ENCODE data around the gene GPR162. TPM values are rescaled to one million over a fixed set of nuclear protein-coding genes. Genes with fewer than 3 reads are reported as not detected.

Gene GPR162
- total and polyA plus RNA-seq, 10 of the 15 experiments (the other 5 are each of a cell fraction or from before 2014, with no cell fraction given) = not detected

DNA sequence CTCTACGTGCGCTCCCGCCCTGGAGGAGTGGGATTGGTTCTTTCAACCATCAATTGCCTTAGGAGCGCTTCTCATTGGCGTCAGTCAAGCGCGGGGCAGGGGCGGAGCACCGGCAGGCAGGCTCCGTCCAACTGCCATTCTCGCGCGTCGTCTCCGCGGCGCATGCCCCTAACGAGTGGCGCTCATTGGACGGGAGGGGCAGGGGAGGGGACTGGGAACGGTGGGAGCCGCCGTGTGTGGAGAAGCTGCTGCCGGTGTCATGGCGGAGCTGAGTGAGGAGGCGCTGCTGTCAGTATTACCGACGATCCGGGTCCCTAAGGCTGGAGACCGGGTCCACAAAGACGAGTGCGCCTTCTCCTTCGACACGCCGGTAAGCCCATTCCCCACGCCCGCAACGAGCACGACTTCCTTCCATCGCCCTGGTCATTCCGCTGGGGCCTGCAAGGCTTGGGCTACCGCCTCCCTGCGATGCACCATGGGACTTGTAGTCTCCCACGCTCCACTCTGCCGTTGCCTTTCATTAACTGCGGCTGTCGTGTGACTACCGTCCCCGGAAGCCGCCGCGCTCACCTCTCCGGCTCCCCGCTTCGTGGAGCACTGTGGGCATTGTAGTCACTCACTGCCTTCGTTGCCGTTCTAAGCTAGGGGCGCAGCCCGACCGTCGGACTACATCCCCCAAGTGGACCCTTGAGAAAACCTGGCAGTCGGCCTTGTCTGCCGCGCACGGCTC lies 30.5 kb downstream of the GPR162 start, which contains the start of gene USP5 (continued):
- TF ChIP-seq ZNF687 (IDR thresholded peaks at IDR 0.05) (no peak), NFYB (IDR thresholded peaks at IDR 0.05; ENCODE audit: insufficient read depth, low read depth, low read length) (peak; percentile 85), ESRRA (IDR thresholded peaks at IDR 0.05; ENCODE audit: low read length) (peak; percentile 91; the same call in 1 of the 2 replicates), HDGF (IDR thresholded peaks at IDR 0.05) (peak; percentile 97), RELA (IDR thresholded peaks at IDR 0.05; ENCODE audit: borderline replicate concordance, partially characterized antibody) (peak; percentile 81), YBX1 (IDR thresholded peaks at IDR 0.05) (no peak), NR2C1 (IDR thresholded peaks at IDR 0.05) (peak; percentile 95), GATAD2B (conservative IDR thresholded peaks at IDR 0.05; ENCODE audit: low read depth) (peak; percentile 54), GABPA (IDR thresholded peaks at IDR 0.05; ENCODE audit: low read depth) (peak; percentile 97), SIN3A (IDR thresholded peaks at IDR 0.05; ENCODE audit: low read depth, low read length) (0 out of 2 replicates have a peak, but pooled peaks have one; percentile 58), RB1 (IDR thresholded peaks at IDR 0.05; ENCODE audit: borderline replicate concordance) (peak; percentile 21; the same call in 1 of the 2 replicates), JUNB (IDR thresholded peaks at IDR 0.05) (peak; percentile 28; the same call in 1 of the 2 replicates), SMC3 (IDR thresholded peaks at IDR 0.05; ENCODE audit: borderline replicate concordance, low read length) (no peak), IKZF1 (conservative IDR thresholded peaks at IDR 0.05) (peak; percentile 100), ZNF622 (IDR thresholded peaks at IDR 0.05) (no peak), TCF12 (IDR thresholded peaks at IDR 0.05; ENCODE audit: low read depth, low read length) (0 out of 2 replicates have a peak, but pooled peaks have one; percentile 4), ZNF384 (IDR thresholded peaks at IDR 0.05; ENCODE audit: borderline replicate concordance, low read depth, low read length) (no peak)
- TF ChIP-seq, protein P1, sequence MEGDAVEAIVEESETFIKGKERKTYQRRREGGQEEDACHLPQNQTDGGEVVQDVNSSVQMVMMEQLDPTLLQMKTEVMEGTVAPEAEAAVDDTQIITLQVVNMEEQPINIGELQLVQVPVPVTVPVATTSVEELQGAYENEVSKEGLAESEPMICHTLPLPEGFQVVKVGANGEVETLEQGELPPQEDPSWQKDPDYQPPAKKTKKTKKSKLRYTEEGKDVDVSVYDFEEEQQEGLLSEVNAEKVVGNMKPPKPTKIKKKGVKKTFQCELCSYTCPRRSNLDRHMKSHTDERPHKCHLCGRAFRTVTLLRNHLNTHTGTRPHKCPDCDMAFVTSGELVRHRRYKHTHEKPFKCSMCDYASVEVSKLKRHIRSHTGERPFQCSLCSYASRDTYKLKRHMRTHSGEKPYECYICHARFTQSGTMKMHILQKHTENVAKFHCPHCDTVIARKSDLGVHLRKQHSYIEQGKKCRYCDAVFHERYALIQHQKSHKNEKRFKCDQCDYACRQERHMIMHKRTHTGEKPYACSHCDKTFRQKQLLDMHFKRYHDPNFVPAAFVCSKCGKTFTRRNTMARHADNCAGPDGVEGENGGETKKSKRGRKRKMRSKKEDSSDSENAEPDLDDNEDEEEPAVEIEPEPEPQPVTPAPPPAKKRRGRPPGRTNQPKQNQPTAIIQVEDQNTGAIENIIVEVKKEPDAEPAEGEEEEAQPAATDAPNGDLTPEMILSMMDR (IDR thresholded peaks at IDR 0.05 in 2 of 3, conservative IDR thresholded peaks at IDR 0.05 in 1 of 3; ENCODE audit: control insufficient read depth in 2 of 3, extremely low read depth in 1 of 3, insufficient read depth in 1 of 3, low read depth in 3 of 3, low read length in 3 of 3) = no peak
- TF ChIP-seq, protein P2, sequence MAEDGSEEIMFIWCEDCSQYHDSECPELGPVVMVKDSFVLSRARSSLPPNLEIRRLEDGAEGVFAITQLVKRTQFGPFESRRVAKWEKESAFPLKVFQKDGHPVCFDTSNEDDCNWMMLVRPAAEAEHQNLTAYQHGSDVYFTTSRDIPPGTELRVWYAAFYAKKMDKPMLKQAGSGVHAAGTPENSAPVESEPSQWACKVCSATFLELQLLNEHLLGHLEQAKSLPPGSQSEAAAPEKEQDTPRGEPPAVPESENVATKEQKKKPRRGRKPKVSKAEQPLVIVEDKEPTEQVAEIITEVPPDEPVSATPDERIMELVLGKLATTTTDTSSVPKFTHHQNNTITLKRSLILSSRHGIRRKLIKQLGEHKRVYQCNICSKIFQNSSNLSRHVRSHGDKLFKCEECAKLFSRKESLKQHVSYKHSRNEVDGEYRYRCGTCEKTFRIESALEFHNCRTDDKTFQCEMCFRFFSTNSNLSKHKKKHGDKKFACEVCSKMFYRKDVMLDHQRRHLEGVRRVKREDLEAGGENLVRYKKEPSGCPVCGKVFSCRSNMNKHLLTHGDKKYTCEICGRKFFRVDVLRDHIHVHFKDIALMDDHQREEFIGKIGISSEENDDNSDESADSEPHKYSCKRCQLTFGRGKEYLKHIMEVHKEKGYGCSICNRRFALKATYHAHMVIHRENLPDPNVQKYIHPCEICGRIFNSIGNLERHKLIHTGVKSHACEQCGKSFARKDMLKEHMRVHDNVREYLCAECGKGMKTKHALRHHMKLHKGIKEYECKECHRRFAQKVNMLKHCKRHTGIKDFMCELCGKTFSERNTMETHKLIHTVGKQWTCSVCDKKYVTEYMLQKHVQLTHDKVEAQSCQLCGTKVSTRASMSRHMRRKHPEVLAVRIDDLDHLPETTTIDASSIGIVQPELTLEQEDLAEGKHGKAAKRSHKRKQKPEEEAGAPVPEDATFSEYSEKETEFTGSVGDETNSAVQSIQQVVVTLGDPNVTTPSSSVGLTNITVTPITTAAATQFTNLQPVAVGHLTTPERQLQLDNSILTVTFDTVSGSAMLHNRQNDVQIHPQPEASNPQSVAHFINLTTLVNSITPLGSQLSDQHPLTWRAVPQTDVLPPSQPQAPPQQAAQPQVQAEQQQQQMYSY (CRISPR knock-in tag; IDR thresholded peaks at IDR 0.05) = no peak

Data from GM12878 (cell line).